H9 (cell line): ENCODE measurements around the gene PPARG. TPM values are rescaled to one million over a fixed set of nuclear protein-coding genes. Genes with fewer than 3 reads are reported as not detected.

Experiments used
- DNase-seq: peaks from one replicate; pipeline ENCODE4 v3.0.0-alpha.2; 2017
- H2AFZ ChIP-seq: one replicate; pipeline ENCODE4 v1.6.1; 2013; ENCODE audit warnings: mild to moderate bottlenecking, low read length, control low read depth, moderate library complexity
- H2AK5ac ChIP-seq: 2 replicates; pipeline ENCODE4 v1.6.1; 2013; ENCODE audit warnings: low read length, control low read depth, mixed read lengths; ENCODE audit not compliant: insufficient read length
- H2BK120ac ChIP-seq: one replicate; pipeline ENCODE4 v1.6.1; 2013; ENCODE audit warnings: low read depth, mild to moderate bottlenecking, low read length, control low read depth, inconsistent platforms; ENCODE audit not compliant: poor library complexity, severe bottlenecking
- H2BK12ac ChIP-seq: 2 replicates; pipeline ENCODE4 v1.6.1; 2013; ENCODE audit warnings: low read length, control low read depth, mixed read lengths, low read depth; ENCODE audit not compliant: insufficient read length
- H2BK15ac ChIP-seq: 2 replicates; pipeline ENCODE4 v1.6.1; 2013; ENCODE audit warnings: low read depth, low read length, control low read depth
- H2BK20ac ChIP-seq: one replicate; pipeline ENCODE4 v1.6.1; 2013; ENCODE audit warnings: low read depth, mild to moderate bottlenecking, low read length, control low read depth, inconsistent platforms; ENCODE audit not compliant: poor library complexity, severe bottlenecking
- H2BK5ac ChIP-seq: 2 replicates; pipeline ENCODE4 v1.6.1; 2013; ENCODE audit warnings: low read length, control low read depth, mixed read lengths; ENCODE audit not compliant: insufficient read length
- H3K14ac ChIP-seq: 2 replicates; pipeline ENCODE4 v1.6.1; 2013; ENCODE audit warnings: low read length, control low read depth; ENCODE audit not compliant: insufficient read depth
- H3K18ac ChIP-seq: 2 replicates; pipeline ENCODE4 v1.6.1; 2013; ENCODE audit warnings: low read depth, mild to moderate bottlenecking, mixed read lengths, low read length, control low read depth; ENCODE audit not compliant: insufficient read length
- H3K23ac ChIP-seq: 2 replicates; pipeline ENCODE4 v1.6.1; 2013; ENCODE audit warnings: low read length, control low read depth, mixed read lengths, low read depth; ENCODE audit not compliant: insufficient read length
- H3K23me2 ChIP-seq: 2 replicates; pipeline ENCODE4 v1.6.1; 2013; ENCODE audit warnings: low read depth, mild to moderate bottlenecking, mixed read lengths, low read length, control low read depth; ENCODE audit not compliant: insufficient read length, poor library complexity, severe bottlenecking
- H3K27ac ChIP-seq: 2 replicates; pipeline ENCODE4 v1.5.1; 2013; ENCODE audit warnings: low read length, control low read depth, mixed read lengths, low read depth; ENCODE audit not compliant: insufficient read length
- H3K27me3 ChIP-seq: 2 replicates; pipeline ENCODE4 v1.6.1; 2013; ENCODE audit warnings: low read length, control low read depth, inconsistent platforms; ENCODE audit not compliant: insufficient read depth
- H3K4ac ChIP-seq: 2 replicates; pipeline ENCODE4 v1.6.1; 2013; ENCODE audit warnings: low read depth, mild to moderate bottlenecking, control low read depth, inconsistent platforms, low read length, moderate library complexity
- H3K4me1 ChIP-seq: 2 replicates; pipeline ENCODE4 v1.6.1; 2013; ENCODE audit warnings: low read length, control low read depth, inconsistent platforms; ENCODE audit not compliant: insufficient read depth
- H3K4me2 ChIP-seq: 2 replicates; pipeline ENCODE4 v1.6.1; 2013; ENCODE audit warnings: low read length, control low read depth, mixed read lengths; ENCODE audit not compliant: insufficient read length, insufficient read depth
- H3K56ac ChIP-seq: 2 replicates; pipeline ENCODE4 v1.6.1; 2013; ENCODE audit warnings: low read depth, mild to moderate bottlenecking, mixed read lengths, low read length, control low read depth; ENCODE audit not compliant: insufficient read length
- H3K79me1 ChIP-seq: 2 replicates; pipeline ENCODE4 v1.6.1; 2013; ENCODE audit warnings: low read depth, mild to moderate bottlenecking, moderate library complexity, low read length, control low read depth, inconsistent platforms; ENCODE audit not compliant: insufficient read depth, poor library complexity, severe bottlenecking
- H3K79me2 ChIP-seq: 2 replicates; pipeline ENCODE4 v1.6.1; 2013; ENCODE audit warnings: low read length, control low read depth, inconsistent platforms; ENCODE audit not compliant: insufficient read depth
- H3K9ac ChIP-seq: 2 replicates; pipeline ENCODE4 v1.6.1; 2013; ENCODE audit warnings: low read length, control low read depth, mixed read lengths; ENCODE audit not compliant: insufficient read length; ENCODE audit errors: extremely low read depth
- H3K9me3 ChIP-seq: one replicate; pipeline ENCODE4 v1.6.1; 2013; ENCODE audit warnings: low read depth, low read length, inconsistent platforms; ENCODE audit not compliant: control insufficient read depth
- H3T11ph ChIP-seq: one replicate; pipeline ENCODE4 v1.6.1; 2013; ENCODE audit warnings: mild to moderate bottlenecking, low read length, control low read depth, inconsistent platforms
- H4K20me1 ChIP-seq: one replicate; pipeline ENCODE4 v1.6.1; 2013; ENCODE audit not compliant: control insufficient read depth, insufficient read length, insufficient read depth
- H4K5ac ChIP-seq: 2 replicates; pipeline ENCODE4 v1.6.1; 2013; ENCODE audit warnings: low read depth, mild to moderate bottlenecking, mixed read lengths, low read length, control low read depth; ENCODE audit not compliant: insufficient read length
- H4K8ac ChIP-seq: replicated peaks from 2 replicates; pipeline ENCODE4 v1.6.1; 2013; ENCODE audit warnings: low read length, control low read depth, mixed read lengths, low read depth; ENCODE audit not compliant: insufficient read length
- H4K91ac ChIP-seq: 2 replicates; pipeline ENCODE4 v1.6.1; 2013; ENCODE audit warnings: low read depth, mild to moderate bottlenecking, moderate library complexity, mixed read lengths, low read length, control low read depth; ENCODE audit not compliant: insufficient read length
- H3K27ac Mint-ChIP-seq, 3 experiments: 2 replicates in 2 of 3; 3 replicates in 1 of 3; pipeline ENCODE4 v1.8.0; 2020 to 2021; ENCODE audit warnings: mixed read lengths in 3 of 3, mild to moderate bottlenecking in 1 of 3, moderate library complexity in 1 of 3
- H3K27me3 Mint-ChIP-seq: 2 replicates; pipeline ENCODE4 v1.8.0; 2021; ENCODE audit warnings: low read depth, mild to moderate bottlenecking, moderate library complexity, mixed read lengths
- H3K36me3 Mint-ChIP-seq, 3 experiments: 2 replicates in 2 of 3; 3 replicates in 1 of 3; pipeline ENCODE4 v1.8.0; 2020 to 2021; ENCODE audit warnings: low read depth in 3 of 3, mixed read lengths in 3 of 3; ENCODE audit not compliant: insufficient read depth in 1 of 3
- H3K4me1 Mint-ChIP-seq, 2 experiments: 2 replicates each; pipeline ENCODE4 v1.8.0; 2020; ENCODE audit warnings: mixed read lengths in 2 of 2
- H3K4me3 Mint-ChIP-seq, 2 experiments: 2 replicates in 1 of 2; 3 replicates in 1 of 2; pipeline ENCODE4 v1.8.0; 2020 to 2021; ENCODE audit warnings: mild to moderate bottlenecking in 2 of 2, mixed read lengths in 2 of 2, moderate library complexity in 1 of 2
- H3K9me3 Mint-ChIP-seq, 2 experiments: 2 replicates in 1 of 2; 3 replicates in 1 of 2; pipeline ENCODE4 v1.8.0; 2020; ENCODE audit warnings: mild to moderate bottlenecking in 2 of 2, mixed read lengths in 2 of 2, moderate library complexity in 1 of 2
- WGBS: extraction: QIAGEN DNeasy Blood & Tissue Kit; methylation state at CpG from one replicate; pipeline ENCODE4 v1.1.7; 2013; ENCODE audit warnings: missing lambda C conversion rate, low lambda C conversion rate, mixed read lengths; ENCODE audit not compliant: insufficient read length; ENCODE audit errors: extremely low coverage; 5-methylcytosine and 5-hydroxymethylcytosine counted together
- total RNA-seq: library from RNA; stranded (reverse); gene quantifications from 2 replicates; pipeline ENCODE4 v1.2.1, GENCODE V29; 2021
- TF ChIP-seq, protein P1 (sequence below): fragments of 200-600 bp; sonication (generic); conservative IDR thresholded peaks from 3 replicates; pipeline ENCODE4 v1.8.0; 2021; ENCODE audit warnings: antibody characterized with exemption, mild to moderate bottlenecking

PPARG gene
- total RNA-seq, 1 experiment from 2014 or later, result 0.42 TPM

- Histone ChIP-seq H3K4me2 (no peak overlapping the region), H2AK5ac (no peak overlapping the region), H2BK15ac (no peak overlapping the region), H2BK120ac (no peak overlapping the region), H2BK20ac (no peak overlapping the region), H3K9ac (no peak overlapping the region), H3K79me2 (no peaks in the 10 kb centered on the region), H4K91ac (no peak overlapping the region), H3T11ph (no peak overlapping the region), H4K5ac (no peak overlapping the region), H3K4me1 (no peaks in the 10 kb centered on the region), H3K4ac (no peak overlapping the region), H3K18ac (no peak overlapping the region), H4K8ac (no peak overlapping the region), H4K20me1 (no peaks in the 10 kb centered on the region), H2BK5ac (no peak overlapping the region), H3K23me2 (no peaks in the 10 kb centered on the region), H3K79me1 (no peaks in the 10 kb centered on the region), H3K9me3 (no peaks in the 10 kb centered on the region), H3K56ac (no peak overlapping the region), H2AFZ (no peak overlapping the region), H2BK12ac (no peak overlapping the region), H3K14ac (no peak overlapping the region), H3K27ac (no peak overlapping the region), H3K23ac (no peak overlapping the region), H3K27me3 (no peaks in the 10 kb centered on the region)
- no peak for DNase-seq
- Mint-ChIP-seq H3K27ac (no peak overlapping the region), H3K27me3 (peaks cover 7% of the 10 kb centered on the region), H3K9me3 (no peaks in the 10 kb centered on the region), H3K4me3 (no peak overlapping the region), H3K36me3 (no peaks in the 10 kb centered on the region), H3K4me1 (no peaks in the 10 kb centered on the region)
- WGBS, result 100% methylated on average over 1 of the region's 5 CpGs
- TF ChIP-seq, protein P1, sequence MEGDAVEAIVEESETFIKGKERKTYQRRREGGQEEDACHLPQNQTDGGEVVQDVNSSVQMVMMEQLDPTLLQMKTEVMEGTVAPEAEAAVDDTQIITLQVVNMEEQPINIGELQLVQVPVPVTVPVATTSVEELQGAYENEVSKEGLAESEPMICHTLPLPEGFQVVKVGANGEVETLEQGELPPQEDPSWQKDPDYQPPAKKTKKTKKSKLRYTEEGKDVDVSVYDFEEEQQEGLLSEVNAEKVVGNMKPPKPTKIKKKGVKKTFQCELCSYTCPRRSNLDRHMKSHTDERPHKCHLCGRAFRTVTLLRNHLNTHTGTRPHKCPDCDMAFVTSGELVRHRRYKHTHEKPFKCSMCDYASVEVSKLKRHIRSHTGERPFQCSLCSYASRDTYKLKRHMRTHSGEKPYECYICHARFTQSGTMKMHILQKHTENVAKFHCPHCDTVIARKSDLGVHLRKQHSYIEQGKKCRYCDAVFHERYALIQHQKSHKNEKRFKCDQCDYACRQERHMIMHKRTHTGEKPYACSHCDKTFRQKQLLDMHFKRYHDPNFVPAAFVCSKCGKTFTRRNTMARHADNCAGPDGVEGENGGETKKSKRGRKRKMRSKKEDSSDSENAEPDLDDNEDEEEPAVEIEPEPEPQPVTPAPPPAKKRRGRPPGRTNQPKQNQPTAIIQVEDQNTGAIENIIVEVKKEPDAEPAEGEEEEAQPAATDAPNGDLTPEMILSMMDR, result no peak
Measured at GRCh38 chr3:12395349-12396012, 106.6 kb downstream of the PPARG start.
